Omental fat pad (tissue), 4 donors: ENCODE data around the gene OGT. TPM values are rescaled to one million over a fixed set of nuclear protein-coding genes. Genes with fewer than 3 reads are reported as not detected.
"Not testable (repeated sequence)": the region's sequence is repeated elsewhere in the genome, so short reads cannot be mapped to it uniquely, and the experiment has no call there.

Experiments
- ATAC-seq: fragments of 150-250 bp; one replicate; pipeline ENCODE4 v1.9.1; 2016; ENCODE audit warnings: mild to moderate bottlenecking, moderate library complexity; ENCODE audit not compliant: low FRiP score
- DNase-seq: peaks from one replicate; pipeline ENCODE4 v3.0.0-alpha.2; 2019; ENCODE audit warnings: low spot score
- CTCF ChIP-seq, 3 donors: fragments of 450-650 bp; IDR thresholded peaks; one replicate each; pipeline ENCODE4 v1.5.1; 2016 to 2017; ENCODE audit warnings: antibody characterized with exemption in 3 of 3, mild to moderate bottlenecking in 3 of 3, moderate library complexity in 2 of 3
- total RNA-seq, 4 donors: library from RNA; depleted of rRNA; stranded (reverse); fragments of >200 nt; gene quantifications; one replicate each; pipeline ENCODE4 v1.1.0, GENCODE V29; 2016

The OGT gene
- total RNA-seq = 100 to 1,000 TPM; 139 to 209 (median 175) TPM

GRCh38 chrX:71532753-71533425, at the start of gene OGT:
Gene OGT (plus strand): TSS chrX:71533104. CDS start chrX:71533300, 196 bp downstream.
- ATAC-seq (peak; percentile 90), DNase-seq (peak; percentile 74)
- TF ChIP-seq CTCF (IDR thresholded peaks at IDR 0.05) = no peak

- TF ChIP-seq CTCF (IDR thresholded peaks at IDR 0.05) = no peak
Observed at GRCh38 chrX:71487814-71488213, 45.1 kb upstream of the OGT start.

GRCh38 chrX:71489540-71489939, 43.4 kb upstream of the OGT start:
- no peak for TF ChIP-seq CTCF (IDR thresholded peaks at IDR 0.05)
- DNase-seq = no peak
- ATAC-seq = no peak

More at GRCh38 chrX:71487814-71488213, 45.1 kb upstream of the OGT start:
- ATAC-seq (no peak), DNase-seq (no peak)

GRCh38 chrX:71492231-71493065, 40.5 kb upstream of the OGT start:
- peak; percentile 51 for ATAC-seq
- TF ChIP-seq CTCF (IDR thresholded peaks at IDR 0.05) = no peak
- no peak for DNase-seq

GRCh38 chrX:71493111-71493613, 39.7 kb upstream of the OGT start:
- no peak for TF ChIP-seq CTCF (IDR thresholded peaks at IDR 0.05)
- peak; percentile 19 for ATAC-seq

GRCh38 chrX:71495979-71496378, 36.9 kb upstream of the OGT start:
- not testable (repeated sequence) for ATAC-seq, DNase-seq

More at GRCh38 chrX:71493111-71493613, 39.7 kb upstream of the OGT start:
- no peak for DNase-seq

GRCh38 chrX:71496476-71496875, 36.4 kb upstream of the OGT start:
- DNase-seq (no peak), ATAC-seq (no peak)
- TF ChIP-seq CTCF (IDR thresholded peaks at IDR 0.05) = no peak

- not testable (repeated sequence) for DNase-seq, ATAC-seq
Observed at GRCh38 chrX:71502080-71502479, 30.8 kb upstream of the OGT start.
